GM18517 (cell line): Measurements from ENCODE around the gene BMP3.
A peak's percentile ranks its signal among the peaks of the same experiment; 100 is the strongest.

ENCODE experiments used
- ATAC-seq: cut with Tn5 transposase; IDR thresholded peaks from one replicate; pipeline ENCODE4 v1.9.1; 2021; ENCODE audit warnings: mild to moderate bottlenecking, moderate library complexity; ENCODE audit not compliant: unreplicated experiment

Gene BMP3

GRCh38 chr4:81040012-81040659 lies 9.6 kb downstream of the BMP3 start:
- no peak for ATAC-seq

- no peak for ATAC-seq
These were observed 12.3 kb downstream of the BMP3 start for GRCh38 chr4:81042578-81043365.

- no peak for ATAC-seq
These were observed 18.8 kb downstream of the BMP3 start for GRCh38 chr4:81049330-81049729.

GRCh38 chr4:81049907-81050306 lies 19.4 kb downstream of the BMP3 start:
- ATAC-seq: no peak

- ATAC-seq: peak; percentile 97
These were observed 21.9 kb downstream of the BMP3 start for GRCh38 chr4:81052119-81053068.

GRCh38 chr4:81058621-81059020 lies 28.1 kb downstream of the BMP3 start:
- no peak for ATAC-seq

- no peak for ATAC-seq
These were observed 30.3 kb downstream of the BMP3 start for GRCh38 chr4:81060587-81061343.

- no peak for ATAC-seq
These were observed 30.8 kb downstream of the BMP3 start for GRCh38 chr4:81061344-81061730.

- ATAC-seq: no peak
These were observed 31.5 kb downstream of the BMP3 start for GRCh38 chr4:81062001-81062400.

GRCh38 chr4:81065446-81065845 lies 34.9 kb downstream of the BMP3 start:
- ATAC-seq: no peak

GRCh38 chr4:81069706-81070331 lies 39.3 kb downstream of the BMP3 start:
- ATAC-seq: peak; percentile 99

- no peak for ATAC-seq
These were observed 40.5 kb downstream of the BMP3 start for GRCh38 chr4:81071013-81071412.

- ATAC-seq: no peak
These were observed 50.6 kb downstream of the BMP3 start for GRCh38 chr4:81081156-81081555.

- no peak for ATAC-seq
These were observed 53.5 kb downstream of the BMP3 start for GRCh38 chr4:81084029-81084428.

- no peak for ATAC-seq
These were observed 54.1 kb downstream of the BMP3 start for GRCh38 chr4:81084634-81085033.

GRCh38 chr4:81085291-81085690 lies 54.8 kb downstream of the BMP3 start:
- no peak for ATAC-seq

GRCh38 chr4:81085979-81086378 lies 55.5 kb downstream of the BMP3 start:
- ATAC-seq: no peak

- no peak for ATAC-seq
These were observed 63.4 kb downstream of the BMP3 start for GRCh38 chr4:81093720-81094401.

- ATAC-seq: no peak
These were observed 64.9 kb downstream of the BMP3 start for GRCh38 chr4:81095389-81095788.

- ATAC-seq: no peak
These were observed 66.1 kb downstream of the BMP3 start for GRCh38 chr4:81096566-81096965.
